GM10266 (cell line): ENCODE results near the gene FAHD1.
"Not testable (repeated sequence)": the region's sequence is repeated elsewhere in the genome, so short reads cannot be mapped to it uniquely, and the experiment has no call there.

Experiments
- DNase-seq: peaks from one replicate; pipeline ENCODE4 v3.0.0; 2012; ENCODE audit errors: extremely low spot score
- TF ChIP-seq, protein P1 (sequence below): IDR thresholded peaks from 2 replicates; pipeline ENCODE4 v1.5.1; 2012; ENCODE audit warnings: mild to moderate bottlenecking, low read depth; ENCODE audit not compliant: control insufficient read depth, insufficient read depth; ENCODE audit errors: missing control alignments

Gene FAHD1

DNA sequence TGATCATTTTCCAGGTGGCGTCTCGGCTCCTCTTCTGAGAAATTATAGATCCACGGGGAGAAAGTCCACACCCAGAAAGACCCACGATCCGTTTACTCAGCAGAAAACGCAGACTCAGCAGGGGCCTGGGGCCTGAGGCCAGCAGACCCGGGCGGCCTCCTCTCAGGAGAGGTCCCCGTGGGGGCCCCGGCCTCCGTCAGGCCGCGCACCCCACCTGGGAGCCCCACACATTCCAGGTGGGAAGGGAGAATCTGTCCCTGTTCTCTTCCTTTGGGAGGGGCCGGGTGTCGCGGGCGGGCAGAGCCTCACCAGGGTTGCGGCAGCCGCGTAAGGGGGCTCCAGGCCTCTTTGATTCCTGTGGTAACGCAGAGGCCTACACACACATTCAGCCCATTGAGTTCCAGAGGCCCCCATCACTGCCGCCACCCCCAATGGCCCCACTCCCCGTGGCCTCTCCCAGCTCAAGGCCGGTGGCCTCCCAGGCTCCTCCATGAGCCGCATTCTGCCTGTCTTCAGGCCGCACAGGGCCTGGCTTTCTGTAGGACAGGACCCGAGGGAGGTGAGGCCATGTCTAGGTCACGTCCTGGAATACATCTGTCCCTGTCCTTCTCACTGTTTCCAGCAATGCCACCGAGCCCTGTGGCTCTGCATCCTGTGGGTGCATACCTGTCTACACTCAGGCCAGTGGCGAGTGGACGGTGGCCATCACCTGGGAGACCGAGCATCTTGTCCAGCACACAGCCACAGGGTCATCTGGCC is 31.9 kb upstream of the FAHD1 start:
- no peak for DNase-seq
- TF ChIP-seq, protein P1, sequence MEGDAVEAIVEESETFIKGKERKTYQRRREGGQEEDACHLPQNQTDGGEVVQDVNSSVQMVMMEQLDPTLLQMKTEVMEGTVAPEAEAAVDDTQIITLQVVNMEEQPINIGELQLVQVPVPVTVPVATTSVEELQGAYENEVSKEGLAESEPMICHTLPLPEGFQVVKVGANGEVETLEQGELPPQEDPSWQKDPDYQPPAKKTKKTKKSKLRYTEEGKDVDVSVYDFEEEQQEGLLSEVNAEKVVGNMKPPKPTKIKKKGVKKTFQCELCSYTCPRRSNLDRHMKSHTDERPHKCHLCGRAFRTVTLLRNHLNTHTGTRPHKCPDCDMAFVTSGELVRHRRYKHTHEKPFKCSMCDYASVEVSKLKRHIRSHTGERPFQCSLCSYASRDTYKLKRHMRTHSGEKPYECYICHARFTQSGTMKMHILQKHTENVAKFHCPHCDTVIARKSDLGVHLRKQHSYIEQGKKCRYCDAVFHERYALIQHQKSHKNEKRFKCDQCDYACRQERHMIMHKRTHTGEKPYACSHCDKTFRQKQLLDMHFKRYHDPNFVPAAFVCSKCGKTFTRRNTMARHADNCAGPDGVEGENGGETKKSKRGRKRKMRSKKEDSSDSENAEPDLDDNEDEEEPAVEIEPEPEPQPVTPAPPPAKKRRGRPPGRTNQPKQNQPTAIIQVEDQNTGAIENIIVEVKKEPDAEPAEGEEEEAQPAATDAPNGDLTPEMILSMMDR = no peak

DNA sequence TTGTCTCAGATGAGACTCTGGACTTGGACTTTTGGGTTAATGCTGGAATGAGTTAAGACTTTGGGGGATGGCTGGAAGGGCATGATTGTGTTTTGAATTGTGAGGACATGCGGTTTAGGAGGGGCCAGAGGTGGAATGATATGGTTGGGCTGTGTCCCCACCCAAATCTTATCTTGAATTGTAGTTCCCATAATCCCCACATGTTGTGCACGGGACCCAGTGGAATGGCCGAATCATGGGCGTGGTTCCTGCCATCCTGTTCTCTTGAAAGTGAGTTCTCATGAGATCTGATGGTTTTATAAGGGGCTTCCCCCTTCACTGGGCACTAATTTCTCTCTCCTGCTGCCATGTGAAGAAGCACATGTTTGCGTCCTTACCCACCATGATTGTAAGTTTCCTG is 27.7 kb upstream of the FAHD1 start:
- DNase-seq = not testable (repeated sequence)

DNA sequence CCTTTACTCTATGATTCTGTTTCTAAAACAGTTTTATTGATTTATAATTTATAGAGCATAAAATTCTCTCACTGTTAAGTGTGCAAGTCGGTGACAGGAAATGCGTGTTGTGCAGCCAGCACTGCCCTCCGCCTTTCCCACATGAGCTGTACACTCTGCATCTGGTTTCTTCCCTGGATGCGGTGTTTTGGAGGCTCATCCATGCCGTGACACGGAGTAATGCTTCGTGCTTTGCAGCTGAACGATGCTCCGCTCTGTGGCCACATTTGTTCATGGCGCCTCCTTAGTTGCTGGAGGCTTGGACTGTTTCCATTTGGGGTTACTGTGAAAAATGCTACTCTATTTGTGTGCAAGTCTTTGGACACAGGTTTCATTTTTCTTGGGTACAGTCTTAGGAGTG is 26.3 kb upstream of the FAHD1 start:
- TF ChIP-seq, protein P1 = no peak
- DNase-seq = no peak

DNA sequence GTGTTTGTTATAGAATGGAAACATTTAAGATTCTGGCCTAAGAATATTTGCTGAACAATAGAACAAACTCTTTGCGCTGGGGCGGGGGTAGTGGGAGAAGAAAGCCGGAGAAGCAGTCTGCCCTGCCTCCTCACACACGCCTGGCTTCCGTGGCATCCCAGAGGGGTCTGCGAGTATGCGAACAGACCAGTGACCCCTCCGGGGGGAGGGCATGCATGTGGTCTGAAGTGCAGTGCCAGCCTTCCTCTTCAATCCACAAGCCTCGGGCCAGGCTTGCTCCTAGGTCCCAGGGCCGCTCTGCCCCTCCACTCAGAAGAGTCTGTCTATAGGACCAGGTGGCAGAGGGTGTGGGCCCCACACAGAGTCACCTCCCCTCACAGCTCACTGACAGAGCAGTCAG is 19.4 kb upstream of the FAHD1 start:
- TF ChIP-seq, protein P1 = no peak

DNA sequence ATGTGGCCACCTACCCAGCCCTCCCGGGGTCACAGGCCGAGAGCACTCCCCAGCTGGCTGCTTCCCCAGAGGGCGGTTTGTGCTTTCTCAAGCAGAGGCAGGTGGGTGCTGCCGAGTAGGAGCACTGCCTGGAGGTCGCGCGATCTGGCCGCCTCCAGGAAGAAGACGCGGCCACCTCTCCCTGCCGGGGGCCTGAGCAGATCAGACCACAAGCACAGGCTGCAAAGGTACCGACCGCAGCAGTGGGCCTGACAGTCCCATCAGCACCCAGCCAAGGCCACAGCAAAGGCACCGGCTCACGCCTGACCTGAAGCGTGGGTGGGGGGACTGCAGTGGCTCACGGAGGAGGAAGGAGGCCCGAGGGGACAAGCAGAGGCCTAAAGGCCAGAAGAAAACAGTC is 18.3 kb upstream of the FAHD1 start:
- TF ChIP-seq, protein P1 = no peak
- DNase-seq = no peak

More for the DNA sequence above, 19.4 kb upstream of the FAHD1 start:
- DNase-seq = no peak

DNA sequence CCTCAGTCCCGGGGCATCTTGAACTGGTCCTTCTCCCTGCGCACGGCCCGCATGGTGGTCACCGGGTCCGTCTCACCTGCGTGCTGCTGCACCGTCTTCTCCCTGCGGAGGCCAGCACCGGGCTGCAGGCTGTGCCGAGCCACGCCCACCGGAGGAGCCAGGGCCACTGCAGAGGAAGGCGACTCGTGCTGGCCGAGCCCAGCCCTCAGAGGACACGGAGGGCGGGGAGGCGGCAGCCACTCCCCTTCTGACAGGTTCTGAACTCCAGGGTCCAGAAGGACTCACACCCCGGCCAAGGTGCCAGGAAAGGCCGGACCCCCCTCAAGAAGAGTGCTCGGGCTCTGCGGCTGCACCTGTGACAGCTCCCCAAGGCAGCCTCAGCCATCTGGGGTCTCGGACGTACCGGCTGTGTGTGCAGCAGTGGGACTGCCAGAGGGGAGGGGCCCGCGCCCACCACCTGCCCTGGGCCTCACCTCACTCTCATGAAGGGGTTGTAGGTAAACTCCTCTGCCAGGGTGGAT is 17.7 kb upstream of the FAHD1 start:
- no peak for DNase-seq
- TF ChIP-seq, protein P1 = no peak

DNA sequence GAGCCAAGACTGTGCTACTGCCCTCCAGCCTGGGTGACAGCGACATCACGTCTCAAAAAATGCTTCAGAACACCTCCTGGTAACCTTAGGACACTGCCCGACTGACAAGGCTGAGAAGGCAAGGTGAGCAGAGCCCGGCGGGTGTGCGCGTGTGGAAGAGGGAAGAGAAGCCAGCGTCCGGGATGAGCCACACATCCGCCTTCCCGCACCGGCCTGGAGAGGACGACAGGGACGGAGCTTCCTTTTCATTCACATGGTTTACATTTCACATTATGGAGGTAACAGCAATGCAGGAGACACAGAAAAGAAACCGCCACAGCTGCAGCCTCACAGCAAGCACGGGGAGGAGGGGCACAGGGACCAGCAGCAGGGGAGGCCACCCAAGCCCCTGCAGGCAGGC is 16.9 kb upstream of the FAHD1 start:
- no peak for DNase-seq
- TF ChIP-seq, protein P1 = no peak
